Measurements from ENCODE around the gene RPS16. TPM values are rescaled to one million over a fixed set of nuclear protein-coding genes. Genes with fewer than 3 reads are reported as not detected.
A peak's percentile ranks its signal among the peaks of the same experiment; 100 is the strongest.

The RPS16 gene
- total and polyA plus RNA-seq, 2 of the 8 experiments (the other 6 are each of a cell fraction or from before 2014, with no cell fraction given), result 2,433 to 7,810 TPM

- H3K79me2 ChIP-seq (ENCODE audit: control insufficient read depth in 1 of 2, insufficient read depth in 2 of 2, low read length in 2 of 2), result peaks cover 6 to 17% of the 10 kb centered on the region in 2 experiments; a peak in 3 of 4 replicates
- H3K36me3 ChIP-seq (ENCODE audit: control insufficient read depth in 2 of 4, insufficient read depth in 4 of 4, low read length in 3 of 4), result peaks cover 7 to 33% (median 20%) of the 10 kb centered on the region in 4 experiments
- H4K5ac ChIP-seq (ENCODE audit: insufficient read length, low read depth, low read length), result no peak overlapping the region
- no peak for DNase-seq (ENCODE audit: low read depth in 1 of 2, low spot score in 2 of 2)
- no peak overlapping the region for H3K4ac ChIP-seq (replicated peaks; ENCODE audit: insufficient read length, low read depth, low read length)
- no peaks in the 10 kb centered on the region for H3K9me3 ChIP-seq (ENCODE audit: insufficient read depth in 2 of 2, low read depth in 1 of 2, low read length in 1 of 2)
- H4K8ac ChIP-seq (ENCODE audit: extremely low read depth, insufficient read depth, low read length), result peak overlapping the region; percentile 71; the same call in 1 of the 2 replicates
- ChIA-PET POLR2A (ENCODE audit: partially characterized antibody) (interaction anchor here (1.2 to 25.7 kb wide), 5 partner anchors 10 to 29 kb away, joined by 3 to 1154 read pairs (median 5); partner anchors contain the start of genes MED29, PAF1, RPS16 and SUPT5H), CTCF (ENCODE audit: partially characterized antibody) (interaction anchor here (0.6 to 3.9 kb wide), 5 partner anchors 11 to 57 kb away, joined by 3 to 16 read pairs (median 5); partner anchors contain the start of gene RPS16)
- TF ChIP-seq SRF (IDR thresholded peaks at IDR 0.05; ENCODE audit: low read depth, low read length), result no peak
- TF ChIP-seq RBBP5 (IDR thresholded peaks at IDR 0.05; ENCODE audit: borderline replicate concordance, low read depth, low read length), result no peak
- no peak for TF ChIP-seq SP2 (IDR thresholded peaks at IDR 0.05; ENCODE audit: low read length)
- no peak overlapping the region for H3K4me2 ChIP-seq (ENCODE audit: insufficient read depth in 1 of 2, low read depth in 2 of 2, low read length in 2 of 2)
- H3K4me1 ChIP-seq (replicated peaks in 1 of 4; ENCODE audit: control insufficient read depth in 3 of 4, insufficient read depth in 4 of 4, low read length in 3 of 4), result peaks cover 0 to 14% (median 6%) of the 10 kb centered on the region in 4 experiments; a peak in 5 of 7 replicates
- H2BK12ac ChIP-seq (ENCODE audit: low read depth, low read length), result no peak overlapping the region
- H3K27ac ChIP-seq (ENCODE audit: low read depth, low read length), result no peak overlapping the region
- FAIRE-seq, result no peak
- no peak overlapping the region for H4K91ac ChIP-seq (replicated peaks; ENCODE audit: insufficient read length, low read length)
- no peaks in the 10 kb centered on the region for H3K27me3 ChIP-seq (replicated peaks in 1 of 4; ENCODE audit: control insufficient read depth in 3 of 4, extremely low read depth in 1 of 4, insufficient read depth in 3 of 4, low read length in 3 of 4)
- H3K14ac ChIP-seq (ENCODE audit: insufficient read length), result no peak overlapping the region
- H3K9ac ChIP-seq (replicated peaks in 1 of 4; ENCODE audit: extremely low read depth in 1 of 4, low read depth in 3 of 4, low read length in 3 of 4), result no peak overlapping the region
- H2AFZ ChIP-seq (ENCODE audit: low read length), result no peak overlapping the region
- H2BK20ac ChIP-seq (ENCODE audit: low read length), result no peak overlapping the region
- peaks cover 7% of the 10 kb centered on the region for H3K23me2 ChIP-seq (ENCODE audit: low read depth, low read length)
- H3K23ac ChIP-seq (ENCODE audit: insufficient read length), result no peak overlapping the region
- H2BK15ac ChIP-seq (ENCODE audit: low read length), result no peak overlapping the region
- H3K18ac ChIP-seq (ENCODE audit: extremely low read depth, low read length), result no peak overlapping the region
- H3K4me3 ChIP-seq (ENCODE audit: extremely low read depth in 1 of 4, insufficient read depth in 2 of 4, low read depth in 3 of 4, low read length in 4 of 4), result no peak overlapping the region
- WGBS, 2 experiments (ENCODE audit: extremely low coverage in 1 of 2, insufficient coverage in 1 of 2, insufficient read length in 1 of 2, insufficient replicate concordance in 2 of 2, low coverage in 1 of 2, low lambda C conversion rate in 2 of 2, missing lambda C conversion rate in 1 of 2), result 93% methylated on average over 24 of the region's 30 CpGs; no CpG with 5 or more reads in 1 of the 2 experiments
- no peak overlapping the region for H2AK5ac ChIP-seq (ENCODE audit: low read depth, low read length)
- peaks cover 7 to 23% of the 10 kb centered on the region in 2 experiments for H4K20me1 ChIP-seq (replicated peaks in 1 of 2; ENCODE audit: control insufficient read depth in 1 of 2, insufficient read depth in 2 of 2, low read length in 2 of 2)
- no peak overlapping the region for H3K56ac ChIP-seq (replicated peaks; ENCODE audit: insufficient read length, low read depth, low read length)
- no peaks in the 10 kb centered on the region; the same call in 1 of the 2 replicates for H3K79me1 ChIP-seq (ENCODE audit: low read depth, low read length)
- H2BK5ac ChIP-seq (ENCODE audit: low read depth, low read length), result no peak overlapping the region
- H2BK120ac ChIP-seq (replicated peaks; ENCODE audit: low read depth, low read length), result no peak overlapping the region
Measured at GRCh38 chr19:39417463-39418181, 18.1 kb downstream of the RPS16 start.

All from H1 (cell line).